NT2/D1 (cell line): ENCODE measurements around the gene CAMK4.

Experiments
- DNase-seq: peaks from one replicate; pipeline ENCODE4 v3.0.0-alpha.2; 2011; ENCODE audit warnings: low read depth, low spot score
- H3K27me3 ChIP-seq: 2 replicates; pipeline ENCODE4 v1.6.0; 2011; ENCODE audit warnings: mild to moderate bottlenecking; ENCODE audit not compliant: insufficient read length, insufficient read depth
- H3K36me3 ChIP-seq: 2 replicates; pipeline ENCODE4 v1.6.1; 2011; ENCODE audit warnings: mild to moderate bottlenecking, low read length, mixed read lengths; ENCODE audit not compliant: insufficient read depth, insufficient read length
- H3K4me1 ChIP-seq: 2 replicates; pipeline ENCODE4 v1.5.1; 2011; ENCODE audit not compliant: insufficient read depth, insufficient read length
- H3K4me3 ChIP-seq: 2 replicates; pipeline ENCODE4 v1.5.1; 2011; ENCODE audit warnings: low read depth; ENCODE audit not compliant: insufficient read length
- H3K9ac ChIP-seq: 2 replicates; pipeline ENCODE4 v1.6.0; 2011; ENCODE audit warnings: low read depth; ENCODE audit not compliant: insufficient read length
- H3K9me3 ChIP-seq: 2 replicates; pipeline ENCODE4 v1.5.1; 2011; ENCODE audit warnings: mild to moderate bottlenecking, low read length; ENCODE audit not compliant: insufficient read depth
- SUZ12 ChIP-seq: IDR thresholded peaks from 2 replicates; pipeline ENCODE4 v1.6.1; 2011; ENCODE audit not compliant: insufficient read length, insufficient read depth; ENCODE audit errors: extremely low read depth
- YY1 ChIP-seq: IDR thresholded peaks from 2 replicates; pipeline ENCODE4 v1.6.1; 2011; ENCODE audit not compliant: insufficient read length, insufficient read depth
- ZNF274 ChIP-seq: IDR thresholded peaks from 2 replicates; pipeline ENCODE4 v1.6.1; 2011; ENCODE audit warnings: mild to moderate bottlenecking, low read depth, low read length

Gene CAMK4

DNA sequence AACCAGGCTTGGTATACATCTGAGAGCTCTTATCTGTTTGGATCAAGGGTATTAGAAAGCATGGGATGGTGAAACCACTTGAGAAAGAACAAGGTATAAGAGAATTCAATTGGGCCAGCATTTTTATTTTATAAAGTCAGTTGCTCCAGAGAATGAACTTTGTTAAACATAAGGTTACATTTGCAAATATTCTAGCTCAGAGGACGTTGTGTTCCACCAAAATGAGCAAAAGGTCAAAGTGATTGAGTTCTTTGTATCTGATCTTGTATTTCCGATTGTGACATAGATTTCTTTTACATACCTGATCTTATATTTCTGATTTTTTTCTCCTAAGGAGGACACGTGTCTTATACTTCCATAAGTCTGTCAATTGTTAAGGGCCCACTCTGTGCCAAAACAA is 296.7 kb downstream of the CAMK4 start:
- Histone ChIP-seq H3K36me3 (no peaks in the 10 kb centered on the region), H3K27me3 (no peaks in the 10 kb centered on the region), H3K9me3 (no peaks in the 10 kb centered on the region), H3K4me1 (no peaks in the 10 kb centered on the region), H3K4me3 (no peak overlapping the region), H3K9ac (no peak overlapping the region)
- no peak for DNase-seq
- TF ChIP-seq YY1 (no peak), ZNF274 (no peak), SUZ12 (no peak)

DNA sequence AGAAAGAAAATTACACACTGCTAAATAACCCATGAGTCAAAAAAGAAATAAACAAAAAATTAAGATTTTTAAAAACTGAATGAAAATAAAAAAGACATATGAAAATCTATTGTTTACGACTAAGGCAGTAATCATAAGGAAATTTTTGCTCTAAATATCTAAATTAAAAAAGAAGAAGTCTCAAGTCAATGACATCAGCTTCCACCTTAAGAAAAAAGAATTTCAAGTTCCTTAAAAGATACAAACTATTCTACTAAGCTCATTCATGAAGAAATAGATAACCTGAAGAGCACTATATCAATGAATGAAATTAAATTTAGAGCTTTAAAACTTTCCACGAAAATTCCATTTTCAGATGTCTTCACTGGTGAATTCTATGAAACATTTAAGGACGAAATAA is 303.9 kb downstream of the CAMK4 start:
- Histone ChIP-seq H3K9me3 (no peaks in the 10 kb centered on the region), H3K4me1 (no peaks in the 10 kb centered on the region), H3K27me3 (no peaks in the 10 kb centered on the region), H3K36me3 (no peaks in the 10 kb centered on the region), H3K4me3 (no peak overlapping the region), H3K9ac (no peak overlapping the region)
- TF ChIP-seq SUZ12 (no peak), YY1 (no peak), ZNF274 (no peak)
- no peak for DNase-seq

DNA sequence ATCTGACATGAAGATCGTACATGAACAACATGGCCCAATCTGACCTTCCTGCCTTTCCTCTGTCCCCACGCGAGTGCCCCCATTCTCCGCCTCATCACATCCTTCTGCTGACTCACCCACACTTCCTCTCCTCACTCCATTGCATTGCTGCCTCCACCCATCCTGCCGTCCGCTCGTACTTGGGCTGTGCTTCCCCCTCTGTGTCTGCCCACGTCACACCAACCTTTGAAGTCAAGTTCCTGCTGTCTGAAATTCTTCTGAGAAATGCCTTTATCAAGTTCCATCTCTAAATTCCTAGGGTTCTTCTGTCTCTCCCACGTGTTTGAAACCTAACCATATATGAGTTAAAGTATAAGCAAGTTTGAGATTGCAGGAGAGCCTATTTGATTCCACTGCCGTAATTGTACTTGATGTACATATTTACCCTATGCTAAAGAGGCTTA is 306.1 kb downstream of the CAMK4 start:
- DNase-seq: no peak
- H3K36me3 ChIP-seq: no peaks in the 10 kb centered on the region
- 0 out of 2 replicates have a peak, but pooled peaks cover 5% of the 10 kb centered on the region for H3K9me3 ChIP-seq
- H3K4me3 ChIP-seq: no peak overlapping the region
- H3K9ac ChIP-seq: no peak overlapping the region
- H3K27me3 ChIP-seq: no peaks in the 10 kb centered on the region
- H3K4me1 ChIP-seq: no peaks in the 10 kb centered on the region
- TF ChIP-seq SUZ12 (no peak), YY1 (no peak), ZNF274 (no peak)

DNA sequence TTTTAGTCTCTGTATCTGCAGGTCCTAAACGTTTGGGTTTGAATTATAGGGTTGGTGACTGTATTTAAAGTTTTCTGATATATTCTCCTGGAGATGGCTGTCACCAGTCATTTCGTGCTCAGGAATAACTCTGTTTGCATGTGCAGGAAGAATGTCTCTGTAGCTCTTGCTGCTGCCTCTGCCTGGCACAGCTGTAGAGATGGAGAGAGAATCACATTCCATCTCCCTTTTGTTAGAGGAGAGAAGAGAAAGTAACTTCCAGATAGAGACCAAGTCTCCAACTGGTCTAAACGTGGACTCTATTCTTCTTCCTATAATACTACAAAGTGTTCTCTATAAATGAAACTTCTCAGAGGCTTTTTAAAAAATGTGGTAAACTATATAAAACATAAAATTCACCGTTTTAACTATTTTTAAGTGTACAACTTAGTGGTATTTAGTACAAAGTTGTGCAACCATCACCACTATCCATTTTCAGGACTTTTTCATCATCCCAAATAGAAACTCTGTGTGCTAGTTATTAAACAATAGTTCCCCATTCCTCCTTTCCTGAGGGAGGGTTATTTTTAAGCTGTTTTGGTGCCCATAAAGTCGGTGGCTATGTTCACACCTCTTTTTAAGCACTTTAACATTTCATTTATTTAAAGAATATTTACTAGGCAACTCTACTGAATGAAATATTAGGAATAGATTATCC is 308.9 kb downstream of the CAMK4 start:
- TF ChIP-seq ZNF274: no peak
- TF ChIP-seq SUZ12: no peak
- no peak for TF ChIP-seq YY1
- no peak for DNase-seq
- H3K9ac ChIP-seq: no peak overlapping the region
- H3K36me3 ChIP-seq: no peaks in the 10 kb centered on the region
- H3K9me3 ChIP-seq: 0 out of 2 replicates have a peak, but pooled peaks cover 5% of the 10 kb centered on the region
- no peaks in the 10 kb centered on the region for H3K27me3 ChIP-seq
- H3K4me1 ChIP-seq: no peaks in the 10 kb centered on the region
- no peak overlapping the region for H3K4me3 ChIP-seq

DNA sequence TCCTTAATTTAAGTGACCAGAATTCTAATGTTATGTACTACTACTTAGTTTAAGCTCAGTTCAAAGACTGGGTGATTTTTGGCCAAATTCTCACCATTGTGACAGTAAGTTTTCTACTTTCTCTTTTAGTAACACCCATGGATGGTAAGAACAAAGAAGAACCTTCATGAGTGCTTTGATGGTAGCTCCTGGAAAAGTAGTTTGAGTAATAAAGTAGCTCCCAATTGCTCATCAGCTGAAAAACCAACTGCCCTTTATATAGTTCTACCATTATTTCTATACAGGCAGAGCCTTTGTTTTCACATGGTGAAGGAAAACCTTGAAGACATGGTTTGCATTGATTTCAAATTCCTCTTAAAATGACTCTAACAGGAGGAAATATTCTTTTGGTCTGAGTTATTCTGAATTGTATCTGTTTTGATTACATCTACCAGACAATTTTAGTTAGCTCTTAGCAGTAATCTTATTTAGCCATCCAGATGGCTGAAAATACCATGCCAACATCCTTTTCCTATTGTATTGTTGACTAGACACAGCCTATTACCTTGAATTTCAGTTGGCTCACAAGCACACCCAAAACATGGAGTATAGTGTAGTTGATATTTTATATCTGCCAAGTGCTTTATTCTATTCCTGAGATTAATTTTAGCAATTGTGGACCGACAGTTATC is 311.8 kb downstream of the CAMK4 start:
- H3K9ac ChIP-seq: no peak overlapping the region
- no peak for TF ChIP-seq SUZ12
- TF ChIP-seq ZNF274: no peak
- TF ChIP-seq YY1: no peak
- no peak overlapping the region for H3K4me3 ChIP-seq
- H3K36me3 ChIP-seq: no peaks in the 10 kb centered on the region
- no peak for DNase-seq
- H3K9me3 ChIP-seq: 0 out of 2 replicates have a peak, but pooled peaks cover 5% of the 10 kb centered on the region
- no peaks in the 10 kb centered on the region for H3K27me3 ChIP-seq
- H3K4me1 ChIP-seq: no peaks in the 10 kb centered on the region

DNA sequence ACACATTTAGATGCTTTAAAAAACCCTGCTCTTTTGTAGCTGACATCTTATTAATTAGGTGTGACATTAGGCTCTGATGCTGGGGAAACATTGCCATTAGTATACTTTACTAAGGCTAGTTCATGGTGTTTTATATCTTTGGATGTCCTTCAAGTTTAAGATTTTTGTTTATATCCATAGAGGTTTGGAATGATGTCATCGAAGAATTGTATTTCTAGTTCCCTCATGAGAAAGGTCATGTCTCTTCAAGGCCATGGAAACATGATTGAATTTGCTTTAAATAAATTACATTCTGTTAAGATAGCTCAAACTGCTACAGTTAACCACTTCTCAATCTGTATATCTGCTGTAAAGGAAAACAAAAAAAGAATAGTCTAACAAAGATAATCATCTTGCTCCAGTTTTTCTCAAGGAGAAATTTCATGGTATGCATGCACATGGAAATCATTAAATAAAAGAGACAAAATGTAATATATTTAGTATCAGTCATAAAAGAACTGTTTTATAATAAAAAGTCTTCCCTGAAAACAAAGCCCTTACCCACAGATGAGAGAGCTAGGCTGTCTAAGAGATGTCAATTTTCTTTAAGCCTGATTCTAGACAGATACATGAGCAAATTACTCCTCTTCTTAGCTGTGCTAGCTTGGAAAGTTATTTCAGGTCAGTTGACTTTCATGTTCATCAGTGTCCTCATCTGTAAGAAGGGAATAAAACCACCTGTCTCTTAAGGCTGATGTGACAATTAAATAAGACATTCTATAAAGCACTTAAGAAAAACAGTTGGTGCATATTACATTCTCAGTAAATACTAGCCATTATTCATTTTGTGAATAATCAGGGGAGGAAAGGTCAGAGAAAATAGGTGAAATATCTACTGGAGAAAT is 313.2 kb downstream of the CAMK4 start:
- no peak for DNase-seq
- H3K27me3 ChIP-seq: no peaks in the 10 kb centered on the region
- H3K4me3 ChIP-seq: no peak overlapping the region
- H3K36me3 ChIP-seq: no peaks in the 10 kb centered on the region
- H3K9ac ChIP-seq: no peak overlapping the region
- H3K9me3 ChIP-seq: 0 out of 2 replicates have a peak, but pooled peaks cover 5% of the 10 kb centered on the region
- H3K4me1 ChIP-seq: no peaks in the 10 kb centered on the region
- no peak for TF ChIP-seq ZNF274
- TF ChIP-seq YY1: no peak
- TF ChIP-seq SUZ12: no peak
